NCI-H146 treated with DMSO at 0.1 percent for 48 hours (cell line): Measurements from ENCODE around the gene CDK10.

Experiments
- DNase-seq: peaks from one replicate; lab custom pipeline; 2025; ENCODE audit not compliant: unreplicated experiment; lab: John Stamatoyannopoulos, UW

The CDK10 gene

GRCh38 chr16:89710709-89711564 lies 24.4 kb downstream of the CDK10 start:
- DNase-seq = no peak

- no peak for DNase-seq
These were observed 25.2 kb downstream of the CDK10 start for GRCh38 chr16:89711601-89712273.

GRCh38 chr16:89712274-89712781 lies 25.8 kb downstream of the CDK10 start:
- no peak for DNase-seq

GRCh38 chr16:89716493-89716892 lies 30.0 kb downstream of the CDK10 start:
- no peak for DNase-seq

- DNase-seq = no peak
These were observed 30.6 kb downstream of the CDK10 start for GRCh38 chr16:89716916-89717687.

- DNase-seq = no peak
These were observed 31.4 kb downstream of the CDK10 start for GRCh38 chr16:89717688-89718505.

- DNase-seq = no peak
These were observed 34.0 kb downstream of the CDK10 start for GRCh38 chr16:89720551-89720812.

- DNase-seq = peak; percentile 26
These were observed 34.5 kb downstream of the CDK10 start, which contains the start of the genes VPS9D1 and ZNF276 for GRCh38 chr16:89720813-89721545. VPS9D1 (minus strand) TSS chr16:89720898; CDS start chr16:89720861, 37 bp downstream. ZNF276 (plus strand) TSS chr16:89721537; CDS start chr16:89721641, 104 bp downstream.

GRCh38 chr16:89721546-89722391 lies 35.3 kb downstream of the CDK10 start:
- no peak for DNase-seq

- DNase-seq = no peak
These were observed 36.1 kb downstream of the CDK10 start for GRCh38 chr16:89722392-89723278.

- no peak for DNase-seq
These were observed 37.1 kb downstream of the CDK10 start for GRCh38 chr16:89723279-89724250.

GRCh38 chr16:89727406-89728120 lies 41.1 kb downstream of the CDK10 start:
- DNase-seq = no peak

GRCh38 chr16:89729293-89729692 lies 42.8 kb downstream of the CDK10 start:
- no peak for DNase-seq

- DNase-seq = no peak
These were observed 43.5 kb downstream of the CDK10 start for GRCh38 chr16:89729863-89730593.

GRCh38 chr16:89730610-89731234 lies 44.2 kb downstream of the CDK10 start:
- no peak for DNase-seq
